Thoracic aorta (tissue), 2 donors: ENCODE results near the gene TRMT6. TPM values are rescaled to one million over a fixed set of nuclear protein-coding genes. Genes with fewer than 3 reads are reported as not detected.

ENCODE experiments used
- ATAC-seq: fragments of 150-250 bp; one replicate; pipeline ENCODE4 v1.8.0; 2017; ENCODE audit warnings: low read depth; ENCODE audit not compliant: insufficient number of reproducible peaks, low FRiP score
- DNase-seq: peaks from one replicate; pipeline ENCODE4 v3.0.0-alpha.2; 2020; ENCODE audit warnings: low spot score
- H3K27ac ChIP-seq, 2 donors: fragments of 200-600 bp; sonication (generic); 1 replicate in 1 of 2; 2 replicates in 1 of 2; pipeline ENCODE4 v1.5.1; 2016; ENCODE audit warnings: mild to moderate bottlenecking in 2 of 2, moderate library complexity in 2 of 2
- H3K27me3 ChIP-seq: fragments of 200-600 bp; sonication (generic); replicated peaks from 2 replicates; pipeline ENCODE4 v1.6.0; 2016; ENCODE audit warnings: mild to moderate bottlenecking; ENCODE audit not compliant: insufficient read depth
- H3K36me3 ChIP-seq: fragments of 200-600 bp; sonication (generic); one replicate; pipeline ENCODE4 v1.5.1; 2016
- H3K4me1 ChIP-seq, 2 donors: fragments of 200-600 bp; sonication (generic); 1 replicate in 1 of 2; 2 replicates in 1 of 2; pipeline versions ENCODE4 v1.5.1 to v1.6.0; 2016; ENCODE audit warnings: low read depth in 2 of 2, mild to moderate bottlenecking in 1 of 2; ENCODE audit not compliant: control insufficient read depth in 1 of 2
- H3K4me3 ChIP-seq: fragments of 200-600 bp; sonication (generic); 2 replicates; pipeline ENCODE4 v1.5.1; 2016; ENCODE audit warnings: mild to moderate bottlenecking
- H3K9me3 ChIP-seq: fragments of 200-600 bp; sonication (generic); 2 replicates; pipeline ENCODE4 v1.5.1; 2016
- total RNA-seq, 2 donors: library from RNA; depleted of rRNA; stranded (reverse); fragments of >200 nt; gene quantifications; one replicate each; pipeline versions ENCODE4 v1.1.0 to v1.2.3, GENCODE V29; 2016
- TF ChIP-seq, protein P1 (sequence below): fragments of 200-600 bp; sonication (generic); IDR thresholded peaks from one replicate; pipeline ENCODE4 v1.5.1; 2019; ENCODE audit warnings: antibody characterized with exemption

The TRMT6 gene
- total RNA-seq, 2 donors from 2014 or later: 5.0 to 10.9 TPM

DNA sequence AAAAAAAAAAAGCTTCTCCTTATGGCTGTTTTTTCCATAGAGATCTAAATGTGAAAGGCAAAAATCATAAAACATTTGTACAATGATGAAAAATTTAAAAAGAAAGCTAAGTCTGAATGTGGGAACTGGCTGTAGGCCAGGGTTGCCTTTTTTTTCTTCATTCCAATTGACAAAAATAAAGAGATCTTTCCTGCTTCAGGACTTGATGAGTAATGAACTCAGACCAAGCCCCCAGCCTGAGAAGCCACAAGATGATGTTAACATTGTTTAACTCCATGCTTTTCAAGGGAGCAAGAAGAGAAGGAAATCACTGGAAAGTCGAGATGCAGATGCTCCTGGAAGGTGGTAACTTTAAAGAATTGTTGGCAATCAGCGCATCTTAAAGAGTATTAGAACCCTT lies 41.4 kb downstream of the TRMT6 start:
- DNase-seq (no peak), ATAC-seq (no peak)
- TF ChIP-seq, protein P1, sequence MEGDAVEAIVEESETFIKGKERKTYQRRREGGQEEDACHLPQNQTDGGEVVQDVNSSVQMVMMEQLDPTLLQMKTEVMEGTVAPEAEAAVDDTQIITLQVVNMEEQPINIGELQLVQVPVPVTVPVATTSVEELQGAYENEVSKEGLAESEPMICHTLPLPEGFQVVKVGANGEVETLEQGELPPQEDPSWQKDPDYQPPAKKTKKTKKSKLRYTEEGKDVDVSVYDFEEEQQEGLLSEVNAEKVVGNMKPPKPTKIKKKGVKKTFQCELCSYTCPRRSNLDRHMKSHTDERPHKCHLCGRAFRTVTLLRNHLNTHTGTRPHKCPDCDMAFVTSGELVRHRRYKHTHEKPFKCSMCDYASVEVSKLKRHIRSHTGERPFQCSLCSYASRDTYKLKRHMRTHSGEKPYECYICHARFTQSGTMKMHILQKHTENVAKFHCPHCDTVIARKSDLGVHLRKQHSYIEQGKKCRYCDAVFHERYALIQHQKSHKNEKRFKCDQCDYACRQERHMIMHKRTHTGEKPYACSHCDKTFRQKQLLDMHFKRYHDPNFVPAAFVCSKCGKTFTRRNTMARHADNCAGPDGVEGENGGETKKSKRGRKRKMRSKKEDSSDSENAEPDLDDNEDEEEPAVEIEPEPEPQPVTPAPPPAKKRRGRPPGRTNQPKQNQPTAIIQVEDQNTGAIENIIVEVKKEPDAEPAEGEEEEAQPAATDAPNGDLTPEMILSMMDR: no peak
- no peaks in the 10 kb centered on the region for H3K27me3 ChIP-seq
- H3K4me3 ChIP-seq: no peak overlapping the region
- H3K9me3 ChIP-seq: no peaks in the 10 kb centered on the region
- no peaks in the 10 kb centered on the region for H3K36me3 ChIP-seq
- H3K27ac ChIP-seq: no peak overlapping the region
- peaks cover 4 to 5% of the 10 kb centered on the region in 2 donors for H3K4me1 ChIP-seq

DNA sequence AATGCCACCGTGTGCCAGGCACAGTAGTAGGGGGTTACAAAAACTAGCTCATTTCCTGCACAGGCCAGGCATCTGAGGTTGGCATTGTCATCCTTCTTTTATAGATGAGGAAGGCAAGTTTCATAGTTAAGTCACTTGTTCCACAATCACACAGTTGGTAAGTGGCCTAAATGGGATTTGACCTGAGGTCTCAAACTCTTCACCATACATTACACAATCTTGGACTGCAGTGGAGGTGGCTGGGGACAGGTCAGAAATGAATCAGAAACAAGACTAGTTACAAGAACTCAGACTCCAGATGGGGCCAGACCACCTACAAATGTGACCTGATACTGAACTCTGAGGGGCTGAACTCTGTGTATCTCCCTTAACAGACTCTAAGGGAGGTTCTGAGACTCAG lies 49.4 kb downstream of the TRMT6 start:
- Histone ChIP-seq H3K36me3 (no peaks in the 10 kb centered on the region), H3K4me1 (no peaks in the 10 kb centered on the region), H3K4me3 (no peak overlapping the region), H3K27me3 (no peaks in the 10 kb centered on the region), H3K27ac (no peak overlapping the region), H3K9me3 (no peaks in the 10 kb centered on the region)
- TF ChIP-seq, protein P1: no peak
- DNase-seq (no peak), ATAC-seq (no peak)

DNA sequence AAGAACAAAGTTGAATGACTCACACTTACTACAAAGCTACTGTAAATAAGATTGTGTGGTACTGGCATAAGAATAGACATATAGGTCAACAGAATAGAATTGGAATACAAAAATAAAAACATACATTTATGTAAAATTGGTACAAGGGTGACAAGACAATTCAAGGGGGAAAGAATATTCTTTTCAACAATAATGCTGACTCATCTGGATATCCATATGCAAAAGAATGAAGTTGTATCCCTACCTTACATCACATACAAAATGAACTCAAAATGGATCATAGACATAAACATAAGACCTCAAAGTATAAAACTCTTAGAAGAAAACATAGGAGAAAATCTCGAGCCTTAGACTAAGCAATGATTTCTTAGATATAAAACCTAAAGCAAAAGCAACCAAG lies 50.9 kb downstream of the TRMT6 start:
- Histone ChIP-seq H3K27ac (no peak overlapping the region), H3K27me3 (no peaks in the 10 kb centered on the region), H3K36me3 (no peaks in the 10 kb centered on the region), H3K9me3 (no peaks in the 10 kb centered on the region), H3K4me1 (no peaks in the 10 kb centered on the region), H3K4me3 (no peak overlapping the region)
- TF ChIP-seq, protein P1: no peak
- no peak for ATAC-seq
- DNase-seq: no peak

DNA sequence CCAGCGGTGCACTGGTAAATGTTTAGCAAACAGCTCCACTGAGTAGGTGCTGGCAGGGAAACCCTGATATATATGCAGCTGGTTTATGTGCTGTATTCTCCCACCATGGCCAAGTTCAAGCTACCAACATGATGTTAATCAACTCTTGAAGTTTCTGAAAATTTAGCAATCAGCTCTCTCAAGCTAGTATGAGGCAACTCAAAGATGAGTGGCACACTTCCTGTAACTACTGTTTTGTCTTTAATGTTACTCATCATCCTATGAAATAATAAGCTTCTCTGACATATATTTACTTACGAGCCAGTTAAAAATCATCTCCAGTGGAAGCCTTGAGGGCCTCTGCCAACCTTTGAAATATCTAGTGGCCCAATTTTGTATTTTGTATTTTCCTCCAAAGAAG lies 54.7 kb downstream of the TRMT6 start:
- H3K27me3 ChIP-seq: no peaks in the 10 kb centered on the region
- ATAC-seq: no peak
- no peak overlapping the region for H3K27ac ChIP-seq
- no peaks in the 10 kb centered on the region for H3K36me3 ChIP-seq
- no peaks in the 10 kb centered on the region for H3K9me3 ChIP-seq
- TF ChIP-seq, protein P1: no peak
- no peaks in the 10 kb centered on the region for H3K4me1 ChIP-seq
- H3K4me3 ChIP-seq: no peak overlapping the region
- DNase-seq: no peak

DNA sequence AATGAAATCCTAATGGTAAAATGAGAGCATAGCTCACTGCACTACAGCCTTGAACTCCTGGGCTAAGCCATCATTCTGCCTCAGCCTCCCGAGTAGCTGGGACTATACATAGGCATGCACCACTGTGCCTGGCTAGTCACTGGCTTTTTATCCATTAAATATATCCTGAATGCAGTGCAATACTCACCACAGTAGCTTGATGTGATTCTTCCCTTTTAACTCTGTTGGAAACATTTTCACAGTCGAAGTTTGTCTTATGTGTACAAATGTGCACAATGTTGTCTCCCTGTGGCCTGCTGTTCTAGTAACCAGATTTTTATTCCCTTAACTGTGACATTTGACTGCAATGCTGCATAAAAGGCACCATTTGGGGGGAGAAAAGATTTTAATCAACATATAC lies 56.7 kb downstream of the TRMT6 start:
- no peak overlapping the region for H3K4me3 ChIP-seq
- TF ChIP-seq, protein P1: no peak
- no peak overlapping the region for H3K27ac ChIP-seq
- H3K4me1 ChIP-seq: no peaks in the 10 kb centered on the region
- no peak for DNase-seq
- no peaks in the 10 kb centered on the region for H3K27me3 ChIP-seq
- ATAC-seq: no peak
- H3K36me3 ChIP-seq: no peaks in the 10 kb centered on the region
- H3K9me3 ChIP-seq: no peaks in the 10 kb centered on the region
